Natural killer cell (primary cell): ENCODE data around the gene CMBL. TPM values are rescaled to one million over a fixed set of nuclear protein-coding genes. Genes with fewer than 3 reads are reported as not detected.
A peak's percentile ranks its signal among the peaks of the same experiment; 100 is the strongest.

ENCODE experiments used
- ATAC-seq, 3 donors: fragments of 150-1000 bp in 2 of 3; fragments of 200-7000 bp in 1 of 3; cut with Tn5 transposase; 1 replicate in 1 of 3; 2 replicates in 2 of 3; pipeline ENCODE4 v1.10.0; 2021; ENCODE audit warnings: mild to moderate bottlenecking in 2 of 3, moderate library complexity in 2 of 3
- DNase-seq, 2 donors: peaks; one replicate each; pipeline versions ENCODE4 v3.0.0 to v3.0.0-alpha.2; 2013 to 2021; ENCODE audit warnings: mixed read lengths in 1 of 2
- H3K27ac ChIP-seq: one replicate; pipeline ENCODE4 v1.5.1; 2013; ENCODE audit warnings: mild to moderate bottlenecking, low read length
- H3K27me3 ChIP-seq: one replicate; pipeline ENCODE4 v1.6.1; 2013; ENCODE audit warnings: low read length; ENCODE audit not compliant: control insufficient read depth, insufficient read depth
- H3K36me3 ChIP-seq: one replicate; pipeline ENCODE4 v1.6.1; 2013; ENCODE audit warnings: low read length; ENCODE audit not compliant: control insufficient read depth, insufficient read depth
- H3K4me1 ChIP-seq: one replicate; pipeline ENCODE4 v1.6.1; 2013; ENCODE audit warnings: low read length; ENCODE audit not compliant: control insufficient read depth, insufficient read depth
- H3K4me3 ChIP-seq: one replicate; pipeline ENCODE4 v1.5.1; 2013; ENCODE audit warnings: low read length
- H3K9me3 ChIP-seq: one replicate; pipeline ENCODE4 v1.6.1; 2013; ENCODE audit warnings: low read length; ENCODE audit not compliant: control insufficient read depth, insufficient read depth
- H3K27ac Mint-ChIP-seq, 2 donors: one replicate each; pipeline ENCODE4 v1.8.0; 2022; ENCODE audit warnings: mild to moderate bottlenecking in 2 of 2, mixed read lengths in 2 of 2, moderate library complexity in 1 of 2
- H3K27me3 Mint-ChIP-seq, 2 donors: one replicate each; pipeline ENCODE4 v1.8.0; 2022; ENCODE audit warnings: low read depth in 2 of 2, mixed read lengths in 2 of 2
- H3K36me3 Mint-ChIP-seq: one replicate; pipeline ENCODE4 v1.8.0; 2022; ENCODE audit warnings: mixed read lengths
- H3K4me1 Mint-ChIP-seq, 2 donors: one replicate each; pipeline ENCODE4 v1.8.0; 2022; ENCODE audit warnings: mixed read lengths in 2 of 2
- H3K4me3 Mint-ChIP-seq: one replicate; pipeline ENCODE4 v1.8.0; 2022; ENCODE audit warnings: mild to moderate bottlenecking, moderate library complexity, mixed read lengths
- H3K9me3 Mint-ChIP-seq, 2 donors: one replicate each; pipeline ENCODE4 v1.8.0; 2022; ENCODE audit warnings: mixed read lengths in 2 of 2
- CTCF ChIP-seq: fragments of 200-600 bp; IDR thresholded peaks from one replicate; pipeline ENCODE4 v1.8.0; 2022; ENCODE audit warnings: antibody characterized with exemption
- WGBS: methylation state at CpG from one replicate; pipeline ENCODE4 v1.1.7; 2013; ENCODE audit warnings: missing lambda C conversion rate; ENCODE audit not compliant: insufficient coverage; 5-methylcytosine and 5-hydroxymethylcytosine counted together
- intact Hi-C: fragments of 100-400 bp; cut with micrococcal nuclease; formaldehyde crosslinking; loops from one replicate; pipeline ENCODE4 v1.14.2; 2022
- total RNA-seq, 4 donors: library from RNA; stranded (reverse); fragments of 120-200 nt in 1 of 4; gene quantifications; one replicate each; pipeline versions ENCODE4 v1.2.3 to v1.2.4, GENCODE V29; 2013 to 2022

The CMBL gene
- total RNA-seq, 3 donors from 2014 or later (not counting 1 experiment from before 2014, with no cell fraction given) = 0.45 to 1.0 TPM; not detected in 1

- H3K27me3 Mint-ChIP-seq = peaks cover 34 to 43% of the 10 kb centered on the region in 2 donors
- WGBS = 88% methylated on average over 9 of the region's 10 CpGs
- intact Hi-C loops = no loop called here
These were observed 23.0 kb upstream of the CMBL start for GRCh38 chr5:10330511-10331230.

GRCh38 chr5:10329820-10330481, 22.2 kb upstream of the CMBL start:
- Histone ChIP-seq H3K9me3 (no peaks in the 10 kb centered on the region), H3K27ac (no peak overlapping the region), H3K36me3 (no peaks in the 10 kb centered on the region), H3K27me3 (peaks cover 17% of the 10 kb centered on the region), H3K4me1 (peaks cover 12% of the 10 kb centered on the region), H3K4me3 (no peak overlapping the region)
- Mint-ChIP-seq H3K27ac (no peak overlapping the region), H3K36me3 (no peaks in the 10 kb centered on the region), H3K4me3 (no peak overlapping the region), H3K27me3 (peaks cover 33 to 38% of the 10 kb centered on the region in 2 donors), H3K9me3 (no peaks in the 10 kb centered on the region), H3K4me1 (peaks cover 9 to 10% of the 10 kb centered on the region in 2 donors)
- no peak for ATAC-seq
- TF ChIP-seq CTCF = no peak
- 93% methylated on average over 7 of the region's 7 CpGs for WGBS
- no peak for DNase-seq
- intact Hi-C loops = no loop called here

More at GRCh38 chr5:10330511-10331230, 23.0 kb upstream of the CMBL start:
- H3K4me3 ChIP-seq = no peak overlapping the region
- H3K9me3 Mint-ChIP-seq = no peaks in the 10 kb centered on the region
- no peaks in the 10 kb centered on the region for H3K36me3 ChIP-seq
- no peaks in the 10 kb centered on the region for H3K9me3 ChIP-seq
- no peak for TF ChIP-seq CTCF
- H3K4me3 Mint-ChIP-seq = peak overlapping the region; percentile 40
- ATAC-seq (no peak), DNase-seq (no peak)
- peaks cover 17% of the 10 kb centered on the region for H3K27me3 ChIP-seq
- H3K36me3 Mint-ChIP-seq = no peaks in the 10 kb centered on the region
- peaks cover 12% of the 10 kb centered on the region for H3K4me1 ChIP-seq
- H3K4me1 Mint-ChIP-seq = peaks cover 9 to 10% of the 10 kb centered on the region in 2 donors
- no peak overlapping the region for H3K27ac Mint-ChIP-seq
- H3K27ac ChIP-seq = no peak overlapping the region

- 90% methylated on average over 2 of the region's 2 CpGs for WGBS
- Mint-ChIP-seq H3K9me3 (no peaks in the 10 kb centered on the region), H3K4me1 (peaks cover 9 to 10% of the 10 kb centered on the region in 2 donors), H3K4me3 (no peak overlapping the region), H3K36me3 (no peaks in the 10 kb centered on the region), H3K27me3 (peaks cover 28 to 33% of the 10 kb centered on the region in 2 donors), H3K27ac (no peak overlapping the region)
- no peaks in the 10 kb centered on the region for H3K36me3 ChIP-seq
- H3K9me3 ChIP-seq = no peaks in the 10 kb centered on the region
- H3K27ac ChIP-seq = no peak overlapping the region
- ATAC-seq = no peak
- H3K4me3 ChIP-seq = no peak overlapping the region
- H3K4me1 ChIP-seq = peaks cover 12% of the 10 kb centered on the region
- peaks cover 17% of the 10 kb centered on the region for H3K27me3 ChIP-seq
- DNase-seq = no peak
- intact Hi-C loops = no loop called here
- no peak for TF ChIP-seq CTCF
These were observed 21.7 kb upstream of the CMBL start for GRCh38 chr5:10329446-10329819.
